DMS79 treated with DMSO at 0.1 percent for 48 hours (cell line): Measurements from ENCODE around the gene TMEM154.

Experiments
- DNase-seq: peaks from one replicate; lab custom pipeline; 2025; lab: John Stamatoyannopoulos, UW

The TMEM154 gene, protein sequence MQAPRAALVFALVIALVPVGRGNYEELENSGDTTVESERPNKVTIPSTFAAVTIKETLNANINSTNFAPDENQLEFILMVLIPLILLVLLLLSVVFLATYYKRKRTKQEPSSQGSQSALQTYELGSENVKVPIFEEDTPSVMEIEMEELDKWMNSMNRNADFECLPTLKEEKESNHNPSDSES

DNA sequence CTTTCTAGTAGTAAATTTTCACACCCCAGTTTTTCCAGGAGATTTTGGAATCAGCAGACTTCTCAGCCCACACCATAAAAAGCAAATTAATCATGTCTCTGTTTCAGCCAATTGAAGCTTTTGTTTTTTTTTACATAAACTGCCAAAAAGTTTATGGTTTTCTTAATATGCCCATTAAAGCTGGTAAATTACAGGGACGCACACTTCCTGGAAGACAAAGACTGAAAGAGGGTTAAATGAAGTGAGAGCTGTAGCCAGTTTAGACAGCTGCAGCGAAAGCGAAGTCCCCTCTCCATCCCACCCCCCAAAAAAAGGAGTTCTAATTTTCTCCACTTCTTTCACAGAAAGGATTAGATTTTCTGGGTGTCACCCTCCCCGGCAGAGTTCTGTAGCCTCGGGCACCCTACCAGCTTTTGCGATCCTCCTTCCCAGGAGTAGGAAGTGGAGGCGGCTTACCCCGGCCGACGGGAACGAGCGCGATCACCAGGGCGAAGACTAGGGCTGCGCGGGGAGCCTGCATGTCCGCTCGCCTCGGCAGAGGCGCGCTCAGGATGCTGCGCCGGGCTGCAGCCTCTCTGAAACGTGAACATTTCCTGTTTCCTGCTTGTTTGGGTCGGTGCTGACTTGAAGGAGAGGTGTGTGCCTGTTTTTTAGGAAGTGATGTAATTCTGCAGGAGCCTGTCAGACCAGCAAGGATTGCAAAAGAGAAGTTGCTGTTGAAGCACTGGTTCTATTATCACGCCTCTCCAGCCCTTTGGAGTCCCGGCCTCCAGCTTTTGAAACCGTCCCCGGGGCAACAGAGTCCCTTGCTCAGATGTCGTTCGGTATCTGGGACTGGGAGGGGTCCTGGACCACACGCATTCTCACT, at the start of gene TMEM154:
Gene TMEM154 (minus strand): TSS at position 584 of the 868 bp plus-strand sequence. CDS start 64 bp downstream, at position 520.
- peak; percentile 32 for DNase-seq

GRCh38 chr4:152729466-152729865, 49.7 kb upstream of the TMEM154 start:
- no peak for DNase-seq

DNA sequence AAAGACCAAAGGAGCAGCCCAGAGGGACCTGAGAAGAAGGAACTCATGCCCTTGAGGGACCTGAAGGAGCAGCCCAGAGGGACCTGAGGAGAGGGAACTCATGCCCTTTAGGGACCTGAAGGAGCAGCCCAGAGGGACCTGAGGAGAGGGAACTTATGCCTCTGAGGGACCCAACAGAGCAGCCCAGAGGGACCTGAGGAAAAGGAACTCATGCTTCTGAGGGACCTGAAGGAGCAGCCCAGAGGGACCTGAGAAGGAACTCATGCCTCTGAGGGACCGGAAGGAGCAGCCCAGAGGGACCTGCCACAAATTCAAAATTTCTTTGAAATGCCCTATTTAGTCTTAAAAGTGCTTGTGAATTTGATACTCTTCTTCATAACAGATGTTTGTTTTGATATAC, 48.5 kb upstream of the TMEM154 start:
- DNase-seq = no peak

GRCh38 chr4:152727784-152728183, 48.0 kb upstream of the TMEM154 start:
- no peak for DNase-seq

- no peak for DNase-seq
These were observed 44.7 kb upstream of the TMEM154 start for GRCh38 chr4:152724494-152724893.

DNA sequence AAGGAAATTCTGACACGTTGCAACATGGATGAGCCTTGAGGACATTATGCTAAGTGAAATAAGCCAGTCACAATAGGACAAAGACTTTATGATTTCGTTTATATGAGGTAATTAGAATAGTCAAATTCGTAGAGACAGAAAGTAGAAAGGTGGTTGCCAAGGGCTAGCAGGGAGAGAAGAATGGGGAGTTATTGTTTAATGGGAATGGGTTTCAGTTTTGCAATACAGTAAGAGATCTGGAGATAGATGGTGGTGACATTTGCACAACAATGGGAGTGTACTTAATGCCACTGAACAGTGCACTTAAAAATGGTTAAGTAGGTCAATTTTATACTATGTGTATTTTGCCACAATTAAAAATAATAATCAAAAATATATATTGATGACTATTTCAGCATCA, 43.4 kb upstream of the TMEM154 start:
- DNase-seq = no peak

DNA sequence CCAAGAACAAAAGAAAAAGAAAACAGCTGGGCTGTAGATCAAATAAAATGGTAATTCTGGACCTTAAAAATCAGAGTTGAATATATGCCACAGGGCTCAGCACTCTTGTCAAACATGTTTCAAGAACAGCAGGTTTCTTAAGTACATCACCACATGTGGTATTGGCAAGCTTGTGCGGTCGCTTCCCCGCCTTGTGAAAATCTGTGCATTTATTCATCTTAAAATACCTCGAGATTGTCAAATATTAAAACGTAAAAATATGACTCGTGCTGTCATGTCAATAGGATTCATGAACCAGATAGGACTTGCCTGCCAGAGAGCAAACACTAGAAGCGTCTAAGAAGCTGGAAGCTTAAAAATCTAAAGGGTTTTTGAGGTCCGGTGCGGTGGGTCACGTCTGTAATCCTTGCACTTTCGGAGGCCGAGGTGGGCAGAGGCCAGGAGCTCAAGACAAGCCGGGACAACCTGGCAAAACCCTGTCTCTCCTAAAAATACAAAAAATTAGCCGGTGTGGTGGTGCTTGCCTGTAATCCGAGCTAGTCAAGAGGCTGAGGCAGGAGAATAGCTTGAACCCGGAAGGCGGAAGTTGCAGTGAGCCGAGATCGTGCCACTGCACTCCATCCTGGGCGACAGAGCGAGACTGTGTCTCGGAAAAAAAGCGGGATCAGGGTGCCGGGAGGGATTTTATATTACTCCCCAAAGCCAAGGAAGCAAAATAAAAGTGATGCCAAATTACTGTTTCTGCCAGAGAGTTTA, 40.2 kb upstream of the TMEM154 start:
- peak; percentile 43 for DNase-seq

GRCh38 chr4:152719291-152719690, 39.5 kb upstream of the TMEM154 start:
- no peak for DNase-seq

DNA sequence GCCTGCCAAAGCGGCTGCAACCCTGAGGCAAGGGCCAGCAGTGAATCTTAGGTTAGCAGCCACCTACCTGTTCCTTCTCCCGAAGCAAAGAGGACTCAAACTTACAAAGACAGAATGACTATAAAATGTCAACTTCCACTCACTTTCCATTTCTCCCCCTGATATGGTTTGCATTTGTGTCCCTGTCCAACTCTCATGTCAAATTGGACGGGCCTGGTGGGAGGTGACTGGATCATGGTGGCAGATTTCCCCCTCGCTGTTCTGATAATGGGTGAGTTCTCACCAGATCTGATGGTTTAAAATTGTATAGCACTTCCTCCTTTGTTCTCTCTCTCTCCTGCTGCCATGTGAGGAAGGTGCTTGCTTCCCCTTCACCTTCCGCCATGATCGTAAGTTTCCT, 35.3 kb upstream of the TMEM154 start:
- no peak for DNase-seq

- no peak for DNase-seq
These were observed 34.3 kb upstream of the TMEM154 start for GRCh38 chr4:152713951-152714705.

GRCh38 chr4:152709675-152710438, 30.1 kb upstream of the TMEM154 start:
- DNase-seq = no peak

- no peak for DNase-seq
These were observed 29.0 kb upstream of the TMEM154 start for GRCh38 chr4:152708796-152709195.

DNA sequence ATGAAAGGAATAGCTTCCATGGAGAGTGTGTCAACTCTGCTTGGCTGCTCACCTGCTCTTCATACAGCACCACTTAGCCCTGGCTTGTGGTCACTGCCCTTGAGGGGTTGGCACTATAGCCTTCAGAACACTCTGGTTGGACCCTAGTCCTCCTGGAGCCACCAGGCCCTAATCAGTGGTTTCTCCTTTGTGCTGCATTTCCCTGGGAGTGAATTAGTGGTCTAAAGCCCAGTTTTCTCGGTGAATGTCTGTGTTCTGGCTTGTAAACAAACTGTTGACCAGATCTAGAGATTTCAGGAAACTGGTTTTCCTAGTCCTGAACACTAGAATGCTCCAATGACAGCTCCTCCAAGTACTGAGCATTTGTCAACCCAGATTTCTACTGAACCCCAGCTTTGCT, 28.6 kb upstream of the TMEM154 start:
- no peak for DNase-seq

DNA sequence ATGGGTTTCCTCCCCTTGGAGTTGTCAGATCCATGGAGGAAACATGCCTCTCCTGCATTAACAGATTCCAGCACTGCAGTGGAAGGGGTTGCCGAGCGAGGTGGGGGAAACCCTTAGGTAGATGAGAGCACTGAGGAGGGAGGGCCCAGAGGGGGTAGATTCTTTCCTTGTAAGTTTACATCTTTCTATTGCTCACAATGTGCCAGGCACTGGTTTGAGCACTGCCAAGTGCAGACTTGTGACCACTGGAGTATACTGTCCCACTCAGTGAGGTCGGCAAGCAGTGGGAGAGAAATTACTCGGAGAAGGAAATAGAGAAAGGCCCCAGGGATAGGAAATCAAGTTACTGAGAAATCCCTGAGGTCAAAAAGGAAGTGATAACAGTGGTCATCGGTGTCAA, 27.8 kb upstream of the TMEM154 start:
- DNase-seq = no peak

DNA sequence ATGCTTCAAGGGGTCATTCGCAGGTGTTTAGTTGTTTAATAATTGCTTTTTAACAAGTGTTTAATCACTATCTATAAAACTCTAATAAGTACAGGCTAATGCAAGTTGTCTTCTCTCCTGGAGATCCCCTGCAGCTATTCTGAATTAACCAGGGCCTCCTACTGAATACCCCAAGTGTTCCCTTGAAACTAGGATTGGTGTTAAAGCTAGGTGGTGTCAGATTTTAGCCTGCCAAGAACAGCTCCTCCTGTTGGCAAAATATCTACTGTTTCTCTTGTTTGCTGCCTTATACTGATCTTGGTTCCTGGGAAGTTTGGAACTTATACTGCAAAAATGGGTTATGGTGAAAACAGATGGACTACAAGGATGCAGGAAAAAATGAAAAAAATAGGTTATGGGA, 26.1 kb upstream of the TMEM154 start:
- DNase-seq = no peak

DNA sequence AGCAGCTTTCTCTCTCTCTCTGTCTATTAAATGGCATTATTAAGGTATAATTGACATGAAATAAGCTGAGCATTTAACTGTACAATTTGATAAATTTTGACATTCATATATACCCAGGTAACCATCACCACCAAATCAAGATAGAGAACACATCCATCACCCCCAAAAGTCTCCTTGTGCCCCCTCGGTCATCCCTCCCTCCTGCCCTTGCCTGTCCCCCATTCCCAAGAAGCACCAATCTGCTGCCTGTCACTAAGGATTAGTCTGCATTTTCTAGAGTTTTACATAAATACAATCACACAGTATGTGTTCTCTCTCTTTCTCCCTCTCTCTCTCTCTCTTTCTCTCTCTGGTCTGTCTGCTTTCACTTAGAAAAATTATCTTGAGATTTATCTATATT, 25.0 kb upstream of the TMEM154 start:
- no peak for DNase-seq

DNA sequence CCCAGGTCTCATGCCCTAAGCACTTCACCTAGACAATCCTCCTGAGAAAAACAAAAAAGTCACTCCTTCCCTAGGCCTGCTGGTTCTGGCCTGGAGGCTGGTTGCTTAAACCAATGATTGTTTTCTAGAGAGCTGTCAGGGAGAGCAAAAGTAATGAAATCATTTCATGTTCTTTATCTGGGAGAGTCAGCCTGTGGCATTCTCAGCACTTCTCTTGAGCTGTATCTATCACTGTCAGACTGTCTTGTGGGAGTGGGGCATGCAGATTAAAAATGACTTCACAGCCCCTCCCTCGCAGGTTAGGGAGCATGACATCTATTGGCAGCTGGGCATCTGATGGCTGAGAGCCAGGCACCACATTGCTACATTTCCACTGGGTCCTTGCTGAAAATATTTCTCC, 20.4 kb upstream of the TMEM154 start:
- DNase-seq = no peak

DNA sequence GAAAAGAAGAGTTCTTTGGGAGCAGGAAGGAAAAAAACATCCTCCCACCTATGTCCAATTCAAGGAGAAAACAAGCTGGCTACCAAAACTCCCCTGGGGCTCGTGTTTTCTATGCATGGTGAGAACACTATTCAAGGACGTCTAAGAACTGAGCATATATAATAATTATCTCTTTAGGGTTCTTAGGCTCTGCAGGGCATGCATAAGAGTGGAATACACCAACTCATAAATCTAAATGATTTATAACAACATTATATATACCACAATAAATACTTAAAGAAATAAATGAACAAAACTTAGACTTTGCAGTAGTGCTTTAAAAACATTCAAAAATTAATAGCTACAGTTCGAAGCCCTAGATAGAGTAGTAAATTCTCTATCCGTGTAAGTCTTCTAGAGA, 19.5 kb upstream of the TMEM154 start:
- DNase-seq = no peak

DNA sequence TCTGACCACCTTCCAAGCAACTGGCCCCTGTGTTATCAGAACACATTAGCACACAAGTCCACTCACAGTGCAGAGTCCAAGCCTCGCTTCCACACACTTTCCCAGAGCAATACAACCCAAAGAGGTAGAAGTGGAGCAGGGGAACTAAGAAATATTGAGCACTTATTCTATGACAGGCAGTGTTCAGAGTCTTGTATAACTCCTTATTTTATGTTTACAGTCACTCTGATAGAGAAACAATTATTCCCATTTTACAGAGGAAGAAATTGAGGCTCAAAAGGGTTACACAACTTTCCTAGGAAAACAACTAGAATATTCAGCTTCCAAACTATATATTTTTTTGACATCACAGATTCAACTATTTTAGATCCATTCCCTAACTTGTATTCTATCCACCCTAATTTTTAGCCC, 18.3 kb upstream of the TMEM154 start:
- no peak for DNase-seq

DNA sequence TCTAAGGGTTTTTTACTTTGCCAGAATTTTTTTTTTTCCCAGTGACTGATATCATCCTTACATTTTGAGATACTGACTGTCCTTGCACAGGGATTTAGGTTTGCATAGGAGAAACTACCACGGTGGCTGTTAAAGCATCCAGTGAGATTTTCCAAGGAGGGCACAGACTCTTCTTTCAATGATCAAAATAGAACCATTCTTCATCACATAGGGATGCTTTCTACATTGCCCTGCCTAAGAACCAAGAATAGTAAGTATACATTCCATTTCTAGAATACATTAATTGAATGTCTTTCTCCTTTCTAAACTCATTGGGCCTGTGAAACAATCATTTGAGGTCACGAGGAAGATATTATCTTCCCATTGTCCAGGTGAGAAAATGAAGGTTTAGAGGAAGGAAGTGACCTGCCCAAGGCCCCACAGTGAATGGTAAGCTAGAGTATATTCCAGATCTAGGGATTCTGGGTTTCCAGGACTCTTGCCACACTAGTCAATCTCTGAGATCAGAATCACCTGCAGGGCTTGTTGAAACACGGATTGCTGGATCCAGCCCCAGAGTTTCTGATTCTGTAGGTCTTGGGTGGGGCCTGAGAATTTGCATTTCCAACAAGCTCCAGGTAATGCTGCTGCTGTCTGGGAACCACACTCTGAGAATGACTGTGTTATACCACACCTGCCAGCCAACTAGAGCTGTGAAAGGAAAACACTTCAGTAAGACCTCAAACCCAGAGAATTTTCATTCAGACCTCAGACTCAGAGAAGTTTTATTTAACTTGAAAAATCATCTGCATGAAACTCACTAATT, 17.7 kb upstream of the TMEM154 start:
- DNase-seq = no peak
